Neural progenitor cell (in vitro differentiated cells): ENCODE results near the gene RAB40B.

ENCODE experiments used
- EZH2 ChIP-seq: fragments of 200-600 bp; sonication (generic); IDR thresholded peaks from 2 replicates; pipeline ENCODE4 v1.6.1; 2017; ENCODE audit warnings: antibody characterized with exemption, mild to moderate bottlenecking, moderate library complexity
- TF ChIP-seq, protein P1 (sequence below): fragments of 200-600 bp; sonication (generic); IDR thresholded peaks from 2 replicates; pipeline ENCODE4 v1.5.1; 2017; ENCODE audit warnings: antibody characterized with exemption, mild to moderate bottlenecking

- TF ChIP-seq, protein P1, sequence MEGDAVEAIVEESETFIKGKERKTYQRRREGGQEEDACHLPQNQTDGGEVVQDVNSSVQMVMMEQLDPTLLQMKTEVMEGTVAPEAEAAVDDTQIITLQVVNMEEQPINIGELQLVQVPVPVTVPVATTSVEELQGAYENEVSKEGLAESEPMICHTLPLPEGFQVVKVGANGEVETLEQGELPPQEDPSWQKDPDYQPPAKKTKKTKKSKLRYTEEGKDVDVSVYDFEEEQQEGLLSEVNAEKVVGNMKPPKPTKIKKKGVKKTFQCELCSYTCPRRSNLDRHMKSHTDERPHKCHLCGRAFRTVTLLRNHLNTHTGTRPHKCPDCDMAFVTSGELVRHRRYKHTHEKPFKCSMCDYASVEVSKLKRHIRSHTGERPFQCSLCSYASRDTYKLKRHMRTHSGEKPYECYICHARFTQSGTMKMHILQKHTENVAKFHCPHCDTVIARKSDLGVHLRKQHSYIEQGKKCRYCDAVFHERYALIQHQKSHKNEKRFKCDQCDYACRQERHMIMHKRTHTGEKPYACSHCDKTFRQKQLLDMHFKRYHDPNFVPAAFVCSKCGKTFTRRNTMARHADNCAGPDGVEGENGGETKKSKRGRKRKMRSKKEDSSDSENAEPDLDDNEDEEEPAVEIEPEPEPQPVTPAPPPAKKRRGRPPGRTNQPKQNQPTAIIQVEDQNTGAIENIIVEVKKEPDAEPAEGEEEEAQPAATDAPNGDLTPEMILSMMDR, result no peak
- no peak for TF ChIP-seq EZH2
Measured at GRCh38 chr17:82668024-82668630, 30.4 kb downstream of the RAB40B start.
